ENCODE measurements around the gene REM1.
"Not testable (repeated sequence)": the region's sequence is repeated elsewhere in the genome, so short reads cannot be mapped to it uniquely, and the experiment has no call there.

REM1 gene

GRCh38 chr20:31485450-31486339 is 10.6 kb downstream of the REM1 start:
- no peak for DNase-seq (ENCODE audit: low read depth)

GRCh38 chr20:31488115-31488514 is 13.0 kb downstream of the REM1 start:
- DNase-seq (ENCODE audit: low read depth): no peak

- DNase-seq (ENCODE audit: low read depth): no peak
Observed at GRCh38 chr20:31489152-31489551, 14.1 kb downstream of the REM1 start.

GRCh38 chr20:31490752-31491151 is 15.7 kb downstream of the REM1 start:
- DNase-seq (ENCODE audit: low read depth): no peak

GRCh38 chr20:31494131-31494530 is 19.0 kb downstream of the REM1 start:
- no peak for DNase-seq (ENCODE audit: low read depth)

- DNase-seq (ENCODE audit: low read depth): no peak
Observed at GRCh38 chr20:31496761-31497295, 21.7 kb downstream of the REM1 start.

GRCh38 chr20:31497838-31498540 is 22.9 kb downstream of the REM1 start:
- no peak for DNase-seq (ENCODE audit: low read depth)

GRCh38 chr20:31500527-31500926 is 25.4 kb downstream of the REM1 start:
- no peak for DNase-seq (ENCODE audit: low read depth)

GRCh38 chr20:31502884-31503673 is 28.0 kb downstream of the REM1 start:
- DNase-seq (ENCODE audit: low read depth): peak; percentile 70

GRCh38 chr20:31505903-31506302 is 30.8 kb downstream of the REM1 start:
- no peak for DNase-seq (ENCODE audit: low read depth)

- no peak for DNase-seq (ENCODE audit: low read depth)
Observed at GRCh38 chr20:31508517-31509244, 33.6 kb downstream of the REM1 start.

GRCh38 chr20:31514154-31515071 is 39.3 kb downstream of the REM1 start, which contains the start of gene HM13:
HM13 (plus strand) TSS chr20:31514442; CDS start chr20:31514552, 110 bp downstream.
- DNase-seq (ENCODE audit: low read depth): peak; percentile 80

- DNase-seq (ENCODE audit: low read depth): no peak
Observed at GRCh38 chr20:31515072-31515774, 40.1 kb downstream of the REM1 start.

- DNase-seq (ENCODE audit: low read depth): no peak
Observed at GRCh38 chr20:31515775-31516107, 40.7 kb downstream of the REM1 start.

GRCh38 chr20:31516166-31516565 is 41.1 kb downstream of the REM1 start:
- DNase-seq (ENCODE audit: low read depth): no peak

GRCh38 chr20:31516651-31517050 is 41.6 kb downstream of the REM1 start:
- DNase-seq (ENCODE audit: low read depth): no peak

GRCh38 chr20:31517373-31517772 is 42.3 kb downstream of the REM1 start:
- no peak for DNase-seq (ENCODE audit: low read depth)

- not testable (repeated sequence) for DNase-seq (ENCODE audit: low read depth)
Observed at GRCh38 chr20:31521267-31521666, 46.2 kb downstream of the REM1 start.

- DNase-seq (ENCODE audit: low read depth): no peak
Observed at GRCh38 chr20:31522731-31523130, 47.6 kb downstream of the REM1 start.

Measured in activated T-cell treated with anti-CD3 and anti-CD28 coated beads for 24 hours (primary cell).